ENCODE data around the gene FGL2.

- no peak for TF ChIP-seq EP300 (IDR thresholded peaks at IDR 0.05; ENCODE audit: low read depth)
- TF ChIP-seq, protein P1, sequence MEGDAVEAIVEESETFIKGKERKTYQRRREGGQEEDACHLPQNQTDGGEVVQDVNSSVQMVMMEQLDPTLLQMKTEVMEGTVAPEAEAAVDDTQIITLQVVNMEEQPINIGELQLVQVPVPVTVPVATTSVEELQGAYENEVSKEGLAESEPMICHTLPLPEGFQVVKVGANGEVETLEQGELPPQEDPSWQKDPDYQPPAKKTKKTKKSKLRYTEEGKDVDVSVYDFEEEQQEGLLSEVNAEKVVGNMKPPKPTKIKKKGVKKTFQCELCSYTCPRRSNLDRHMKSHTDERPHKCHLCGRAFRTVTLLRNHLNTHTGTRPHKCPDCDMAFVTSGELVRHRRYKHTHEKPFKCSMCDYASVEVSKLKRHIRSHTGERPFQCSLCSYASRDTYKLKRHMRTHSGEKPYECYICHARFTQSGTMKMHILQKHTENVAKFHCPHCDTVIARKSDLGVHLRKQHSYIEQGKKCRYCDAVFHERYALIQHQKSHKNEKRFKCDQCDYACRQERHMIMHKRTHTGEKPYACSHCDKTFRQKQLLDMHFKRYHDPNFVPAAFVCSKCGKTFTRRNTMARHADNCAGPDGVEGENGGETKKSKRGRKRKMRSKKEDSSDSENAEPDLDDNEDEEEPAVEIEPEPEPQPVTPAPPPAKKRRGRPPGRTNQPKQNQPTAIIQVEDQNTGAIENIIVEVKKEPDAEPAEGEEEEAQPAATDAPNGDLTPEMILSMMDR (IDR thresholded peaks at IDR 0.05) = no peak
Observed at GRCh38 chr7:77199013-77199966, at the start of gene FGL2.

Measured in transverse colon (tissue), 3 donors.